Measurements from ENCODE around the gene SIRT5. TPM values are rescaled to one million over a fixed set of nuclear protein-coding genes. Genes with fewer than 3 reads are reported as not detected.

Gene SIRT5
- total RNA-seq, 2 experiments from 2014 or later = 10.0 to 10.5 TPM

GRCh38 chr6:13576017-13576416, 1.6 kb downstream of the SIRT5 start:
- Mint-ChIP-seq H3K36me3 (ENCODE audit: low read depth) (peaks cover 14% of the 10 kb centered on the region), H3K27ac (no peak overlapping the region), H3K9me3 (peaks cover 5% of the 10 kb centered on the region), H3K4me1 (peaks cover 28% of the 10 kb centered on the region), H3K4me3 (no peak overlapping the region), H3K27me3 (no peaks in the 10 kb centered on the region)
- no peak for DNase-seq
- ChIA-PET CTCF (interaction anchor here (0.6 to 2.9 kb wide), 19 partner anchors 11 to 491 kb away, joined by 3 to 49 read pairs (median 11); partner anchors contain the start of genes MCUR1 and NOL7), POLR2A (interaction anchor here (1.2 to 3.9 kb wide), 5 partner anchors 8 to 247 kb away, joined by 3 to 104 read pairs (median 5); partner anchors contain the start of genes NOL7 and TBC1D7)

GRCh38 chr6:13577926-13578325, 3.5 kb downstream of the SIRT5 start:
- POLR2A ChIA-PET = interaction anchor here (1.7 kb wide), 1 partner anchor 16 kb away, joined by 4 read pairs; no protein-coding TSS in a partner anchor
- Mint-ChIP-seq H3K27ac (no peak overlapping the region), H3K27me3 (no peaks in the 10 kb centered on the region), H3K4me1 (peaks cover 24% of the 10 kb centered on the region), H3K9me3 (peaks cover 5% of the 10 kb centered on the region), H3K36me3 (ENCODE audit: low read depth) (peaks cover 20% of the 10 kb centered on the region), H3K4me3 (no peak overlapping the region)
- CTCF ChIA-PET = no interaction called here
- no peak for DNase-seq

- POLR2A ChIA-PET = no interaction called here
- Mint-ChIP-seq H3K4me1 (peaks cover 15% of the 10 kb centered on the region), H3K9me3 (peaks cover 5% of the 10 kb centered on the region), H3K4me3 (no peak overlapping the region), H3K27me3 (no peaks in the 10 kb centered on the region), H3K36me3 (ENCODE audit: low read depth) (peaks cover 20% of the 10 kb centered on the region), H3K27ac (no peak overlapping the region)
- CTCF ChIA-PET = interaction anchor here (0.6 kb wide), 1 partner anchor 146 kb away, joined by 3 read pairs; no protein-coding TSS in a partner anchor
- DNase-seq = no peak
Observed at GRCh38 chr6:13579911-13580310, 5.5 kb downstream of the SIRT5 start.

GRCh38 chr6:13581700-13582229, 7.4 kb downstream of the SIRT5 start:
- no peak for DNase-seq
- CTCF ChIA-PET = no interaction called here
- H3K27me3 Mint-ChIP-seq = no peaks in the 10 kb centered on the region
- H3K36me3 Mint-ChIP-seq (ENCODE audit: low read depth) = peaks cover 25% of the 10 kb centered on the region
- POLR2A ChIA-PET = no interaction called here
- peaks cover 5% of the 10 kb centered on the region for H3K9me3 Mint-ChIP-seq
- no peak overlapping the region for H3K27ac Mint-ChIP-seq
- peaks cover 1% of the 10 kb centered on the region for H3K4me1 Mint-ChIP-seq
- H3K4me3 Mint-ChIP-seq = no peak overlapping the region

- ChIA-PET CTCF (interaction anchor here (1.2 to 1.5 kb wide), 2 partner anchors 11 to 38 kb away, joined by 5 to 7 read pairs; no protein-coding TSS in a partner anchor), POLR2A (no interaction called here)
- no peaks in the 10 kb centered on the region for H3K27me3 Mint-ChIP-seq
- no peak overlapping the region for H3K27ac Mint-ChIP-seq
- no peaks in the 10 kb centered on the region for H3K4me1 Mint-ChIP-seq
- DNase-seq = no peak
- no peaks in the 10 kb centered on the region for H3K9me3 Mint-ChIP-seq
- no peak overlapping the region for H3K4me3 Mint-ChIP-seq
- peaks cover 9% of the 10 kb centered on the region for H3K36me3 Mint-ChIP-seq (ENCODE audit: low read depth)
Observed at GRCh38 chr6:13586603-13587542, 12.5 kb downstream of the SIRT5 start.

GRCh38 chr6:13589801-13590200, 15.4 kb downstream of the SIRT5 start:
- Mint-ChIP-seq H3K9me3 (no peaks in the 10 kb centered on the region), H3K27me3 (no peaks in the 10 kb centered on the region), H3K36me3 (ENCODE audit: low read depth) (peaks cover 11% of the 10 kb centered on the region), H3K4me3 (no peak overlapping the region), H3K4me1 (peaks cover 9% of the 10 kb centered on the region), H3K27ac (no peak overlapping the region)
- POLR2A ChIA-PET = no interaction called here
- no peak for DNase-seq
- CTCF ChIA-PET = interaction anchor here (1.5 to 1.8 kb wide), 2 partner anchors 14 to 25 kb away, joined by 4 to 5 read pairs; partner anchors contain the start of gene NOL7

GRCh38 chr6:13590574-13591153, 16.3 kb downstream of the SIRT5 start:
- H3K27ac Mint-ChIP-seq = no peak overlapping the region
- no peak overlapping the region for H3K4me3 Mint-ChIP-seq
- no peaks in the 10 kb centered on the region for H3K27me3 Mint-ChIP-seq
- H3K9me3 Mint-ChIP-seq = no peaks in the 10 kb centered on the region
- ChIA-PET POLR2A (interaction anchor here (1.4 to 2.1 kb wide), 3 partner anchors 16 to 24 kb away, joined by 3 to 6 read pairs (median 4); partner anchors contain the start of genes NOL7 and SIRT5), CTCF (interaction anchor here (1.5 to 1.8 kb wide), 2 partner anchors 15 to 24 kb away, joined by 4 to 5 read pairs; partner anchors contain the start of gene NOL7)
- peaks cover 9% of the 10 kb centered on the region for H3K36me3 Mint-ChIP-seq (ENCODE audit: low read depth)
- H3K4me1 Mint-ChIP-seq = peaks cover 13% of the 10 kb centered on the region
- no peak for DNase-seq

- H3K27me3 Mint-ChIP-seq = no peaks in the 10 kb centered on the region
- peaks cover 18% of the 10 kb centered on the region for H3K4me1 Mint-ChIP-seq
- no peaks in the 10 kb centered on the region for H3K9me3 Mint-ChIP-seq
- peaks cover 9% of the 10 kb centered on the region for H3K36me3 Mint-ChIP-seq (ENCODE audit: low read depth)
- POLR2A ChIA-PET = interaction anchor here (1.4 to 2.1 kb wide), 3 partner anchors 17 to 23 kb away, joined by 3 to 6 read pairs (median 4); partner anchors contain the start of genes NOL7 and SIRT5
- CTCF ChIA-PET = interaction anchor here (1.5 to 1.8 kb wide), 2 partner anchors 16 to 24 kb away, joined by 4 to 5 read pairs; partner anchors contain the start of gene NOL7
- H3K27ac Mint-ChIP-seq = no peak overlapping the region
- no peak overlapping the region for H3K4me3 Mint-ChIP-seq
- no peak for DNase-seq
Observed at GRCh38 chr6:13591205-13591921, 17.0 kb downstream of the SIRT5 start.

- Mint-ChIP-seq H3K4me1 (peaks cover 18% of the 10 kb centered on the region), H3K4me3 (no peak overlapping the region), H3K27me3 (no peaks in the 10 kb centered on the region), H3K27ac (no peak overlapping the region), H3K9me3 (no peaks in the 10 kb centered on the region), H3K36me3 (ENCODE audit: low read depth) (peaks cover 15% of the 10 kb centered on the region)
- CTCF ChIA-PET = interaction anchor here (1.4 to 2.7 kb wide), 2 partner anchors 18 to 473 kb away, joined by 3 to 18 read pairs; partner anchors contain the start of gene SIRT5
- no peak for DNase-seq
- POLR2A ChIA-PET = interaction anchor here (0.9 to 2.6 kb wide), 2 partner anchors 18 to 23 kb away, joined by 5 to 10 read pairs; partner anchors contain the start of genes NOL7 and SIRT5
Observed at GRCh38 chr6:13593103-13593502, 18.7 kb downstream of the SIRT5 start.

GRCh38 chr6:13593720-13594119, 19.3 kb downstream of the SIRT5 start:
- no peak for DNase-seq
- ChIA-PET CTCF (interaction anchor here (1.4 to 2.7 kb wide), 3 partner anchors 19 to 472 kb away, joined by 3 to 18 read pairs (median 3); partner anchors contain the start of gene SIRT5), POLR2A (interaction anchor here (0.9 to 2.6 kb wide), 3 partner anchors 15 to 22 kb away, joined by 4 to 10 read pairs (median 5); partner anchors contain the start of genes NOL7 and SIRT5)
- Mint-ChIP-seq H3K27ac (no peak overlapping the region), H3K9me3 (no peaks in the 10 kb centered on the region), H3K4me1 (peaks cover 18% of the 10 kb centered on the region), H3K36me3 (ENCODE audit: low read depth) (peaks cover 16% of the 10 kb centered on the region), H3K4me3 (no peak overlapping the region), H3K27me3 (no peaks in the 10 kb centered on the region)

- Mint-ChIP-seq H3K36me3 (ENCODE audit: low read depth) (peaks cover 18% of the 10 kb centered on the region), H3K27ac (no peak overlapping the region), H3K4me1 (peaks cover 18% of the 10 kb centered on the region), H3K27me3 (no peaks in the 10 kb centered on the region), H3K9me3 (no peaks in the 10 kb centered on the region), H3K4me3 (no peak overlapping the region)
- ChIA-PET CTCF (no interaction called here), POLR2A (no interaction called here)
- DNase-seq = no peak
Observed at GRCh38 chr6:13597073-13597472, 22.7 kb downstream of the SIRT5 start.

GRCh38 chr6:13600036-13600435, 25.6 kb downstream of the SIRT5 start:
- Mint-ChIP-seq H3K27me3 (no peaks in the 10 kb centered on the region), H3K4me1 (peaks cover 11% of the 10 kb centered on the region), H3K36me3 (ENCODE audit: low read depth) (peaks cover 13% of the 10 kb centered on the region), H3K27ac (no peak overlapping the region), H3K9me3 (no peaks in the 10 kb centered on the region), H3K4me3 (no peak overlapping the region)
- no peak for DNase-seq
- POLR2A ChIA-PET = no interaction called here
- CTCF ChIA-PET = no interaction called here

Data from activated CD4-positive, alpha-beta memory T cell treated with anti-CD3 and anti-CD28 coated beads, Interleukin-2, amount 10 ng/mL, durations not matched to agents 7 days and 5 days (primary cell).